ENCODE measurements around the gene TMEM98.

The TMEM98 gene

DNA sequence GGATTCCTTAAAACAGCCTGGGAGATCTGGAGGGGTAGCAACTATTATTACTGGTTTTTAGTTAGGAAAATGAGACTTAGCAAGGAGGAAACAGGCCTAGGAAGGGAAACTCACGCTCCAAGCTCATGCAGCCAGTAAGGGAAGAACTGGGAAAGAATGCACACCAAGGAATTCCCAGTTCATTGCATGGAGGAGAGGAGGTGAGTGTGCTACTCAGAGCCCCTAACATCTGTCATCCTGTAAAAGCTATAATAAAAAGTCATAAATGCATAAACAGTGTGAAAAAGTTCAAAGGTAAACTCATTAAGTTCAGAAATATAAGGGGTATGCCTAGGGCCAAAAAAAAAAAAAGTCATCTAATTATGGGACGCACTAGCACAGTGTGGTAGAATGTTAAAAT is 25.9 kb downstream of the TMEM98 start:
- TF ChIP-seq, protein P1, sequence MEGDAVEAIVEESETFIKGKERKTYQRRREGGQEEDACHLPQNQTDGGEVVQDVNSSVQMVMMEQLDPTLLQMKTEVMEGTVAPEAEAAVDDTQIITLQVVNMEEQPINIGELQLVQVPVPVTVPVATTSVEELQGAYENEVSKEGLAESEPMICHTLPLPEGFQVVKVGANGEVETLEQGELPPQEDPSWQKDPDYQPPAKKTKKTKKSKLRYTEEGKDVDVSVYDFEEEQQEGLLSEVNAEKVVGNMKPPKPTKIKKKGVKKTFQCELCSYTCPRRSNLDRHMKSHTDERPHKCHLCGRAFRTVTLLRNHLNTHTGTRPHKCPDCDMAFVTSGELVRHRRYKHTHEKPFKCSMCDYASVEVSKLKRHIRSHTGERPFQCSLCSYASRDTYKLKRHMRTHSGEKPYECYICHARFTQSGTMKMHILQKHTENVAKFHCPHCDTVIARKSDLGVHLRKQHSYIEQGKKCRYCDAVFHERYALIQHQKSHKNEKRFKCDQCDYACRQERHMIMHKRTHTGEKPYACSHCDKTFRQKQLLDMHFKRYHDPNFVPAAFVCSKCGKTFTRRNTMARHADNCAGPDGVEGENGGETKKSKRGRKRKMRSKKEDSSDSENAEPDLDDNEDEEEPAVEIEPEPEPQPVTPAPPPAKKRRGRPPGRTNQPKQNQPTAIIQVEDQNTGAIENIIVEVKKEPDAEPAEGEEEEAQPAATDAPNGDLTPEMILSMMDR (IDR thresholded peaks at IDR 0.05), result no peak

DNA sequence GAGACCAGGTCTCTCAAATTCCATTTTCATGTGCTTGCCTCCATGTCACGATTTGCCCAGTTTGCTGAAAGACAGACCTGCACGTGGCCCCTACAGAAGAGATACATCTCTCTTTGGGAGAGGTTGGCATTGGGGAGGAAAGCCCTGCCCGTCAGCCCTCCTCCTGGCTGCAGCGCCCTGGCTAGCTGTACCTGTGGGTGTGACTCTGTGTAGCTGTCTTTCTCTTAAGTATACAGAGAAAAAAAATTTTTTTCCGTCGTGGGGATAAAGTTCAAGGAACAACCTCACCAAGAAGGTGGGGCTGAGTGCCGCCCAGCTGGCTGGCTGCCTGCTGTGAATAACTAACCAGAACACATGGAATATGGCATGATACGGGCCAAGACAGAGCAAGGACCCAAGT is 26.5 kb downstream of the TMEM98 start:
- TF ChIP-seq, protein P1 (IDR thresholded peaks at IDR 0.05), result no peak

DNA sequence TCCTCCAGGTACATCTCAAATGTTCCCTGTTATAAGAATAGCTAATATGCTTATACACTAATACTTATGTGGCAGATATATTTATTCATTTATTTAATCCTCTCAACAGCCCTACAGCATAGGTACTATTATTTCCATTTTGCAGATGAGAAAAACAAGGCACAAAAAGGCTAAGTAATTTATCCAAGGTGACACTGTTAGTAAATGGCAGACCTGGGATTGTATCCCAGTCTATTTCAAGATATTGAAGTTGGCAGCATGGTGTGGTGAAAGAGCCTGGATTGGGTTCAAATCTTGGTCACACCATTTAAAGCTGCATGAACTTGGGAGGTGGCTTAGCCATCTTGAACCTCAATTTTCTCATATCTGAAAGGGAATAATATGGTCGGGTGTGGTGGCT is 27.2 kb downstream of the TMEM98 start:
- TF ChIP-seq, protein P1 (IDR thresholded peaks at IDR 0.05), result no peak

DNA sequence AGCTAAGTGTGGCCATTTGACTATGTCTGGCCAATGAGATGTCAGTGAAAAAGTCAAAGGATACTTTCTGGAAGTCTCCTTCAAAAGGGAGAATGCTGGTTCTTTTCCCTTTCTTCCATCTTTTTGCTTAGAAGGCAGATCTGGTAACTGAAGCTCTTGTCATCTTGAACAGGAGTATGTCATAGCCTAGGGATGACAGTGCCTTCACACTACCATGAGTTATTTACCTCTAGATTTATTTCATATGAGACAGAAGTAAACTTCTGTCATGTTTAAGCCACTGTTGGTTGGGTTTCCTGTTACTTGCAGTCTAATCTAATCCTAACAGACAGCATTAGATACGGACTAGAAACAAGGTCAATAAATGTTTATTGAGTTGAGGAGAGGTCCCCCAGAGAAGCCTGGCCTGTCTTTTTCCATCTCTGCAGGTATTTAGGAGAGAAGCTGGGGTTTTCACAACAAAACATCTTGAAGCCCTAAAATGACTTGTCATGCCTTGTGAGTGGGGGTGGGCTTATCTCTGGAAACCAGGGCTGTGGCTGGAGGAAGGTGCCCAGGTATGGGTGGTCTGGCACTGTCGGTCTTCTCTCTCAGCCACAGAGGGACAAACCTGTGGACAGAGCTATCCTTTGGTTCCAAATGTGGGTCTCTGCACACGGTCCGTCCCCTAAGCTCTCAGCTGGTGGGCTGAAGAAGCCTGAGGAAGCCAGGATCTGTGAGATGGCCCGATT is 28.5 kb downstream of the TMEM98 start:
- TF ChIP-seq, protein P1 (IDR thresholded peaks at IDR 0.05), result no peak

DNA sequence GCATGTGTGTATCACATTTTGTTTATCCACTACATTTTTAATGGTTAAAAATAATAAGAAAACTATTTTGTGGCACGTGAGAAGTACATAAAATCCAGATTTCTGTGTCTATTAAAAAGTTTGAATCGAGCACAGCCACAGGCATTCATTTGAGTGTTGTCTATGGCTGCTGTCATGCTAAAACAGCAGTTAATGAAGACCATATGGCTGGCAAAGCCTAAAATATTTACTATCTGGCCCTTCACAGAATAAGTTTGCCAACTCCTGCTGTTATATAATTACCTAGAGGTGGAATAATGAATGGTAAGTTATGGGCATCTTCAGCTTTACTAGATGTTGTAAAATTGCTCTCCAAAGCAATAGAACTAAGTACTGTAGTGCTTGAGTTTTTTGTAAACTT is 30.5 kb downstream of the TMEM98 start:
- TF ChIP-seq, protein P1 (IDR thresholded peaks at IDR 0.05), result no peak

DNA sequence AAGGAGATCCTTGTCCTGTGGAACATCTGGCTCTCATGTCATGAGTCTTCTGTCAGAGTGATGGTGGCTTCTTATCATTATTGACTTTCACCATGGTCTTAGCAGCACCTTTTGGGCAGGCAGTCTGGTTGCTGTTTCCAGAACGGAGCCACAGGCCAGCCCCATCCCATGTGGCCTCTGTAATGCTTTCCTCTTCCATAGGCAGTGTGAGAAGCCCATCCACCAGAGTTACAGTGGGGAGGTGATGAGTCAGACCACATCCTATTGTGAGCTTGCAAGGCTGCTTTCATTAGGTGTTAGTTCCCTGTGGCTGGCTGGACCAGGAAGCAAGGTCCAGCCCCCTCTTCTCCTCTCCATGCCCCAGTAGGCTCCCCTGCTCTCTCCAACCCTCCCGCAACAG is 32.9 kb downstream of the TMEM98 start:
- TF ChIP-seq, protein P1 (IDR thresholded peaks at IDR 0.05), result no peak

DNA sequence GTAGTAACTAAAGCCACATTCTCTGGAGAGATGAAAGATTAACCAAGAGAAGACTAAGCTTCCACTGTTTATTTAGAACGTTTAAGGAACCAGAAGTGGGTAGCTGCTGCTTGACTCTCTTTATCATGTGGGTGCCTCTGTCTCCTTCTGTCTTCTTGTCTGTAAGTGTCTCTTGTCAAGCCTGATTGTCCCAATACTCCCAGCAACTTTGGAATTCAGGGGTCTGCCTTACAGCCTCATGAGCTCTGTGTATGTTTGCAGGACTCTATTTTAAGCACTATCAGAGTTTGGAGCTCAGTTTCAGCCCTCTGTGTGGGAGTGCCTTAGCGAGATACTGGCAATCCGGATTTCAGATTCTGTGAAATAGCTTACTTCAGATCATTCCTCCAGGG is 34.4 kb downstream of the TMEM98 start:
- TF ChIP-seq, protein P1 (IDR thresholded peaks at IDR 0.05), result no peak

DNA sequence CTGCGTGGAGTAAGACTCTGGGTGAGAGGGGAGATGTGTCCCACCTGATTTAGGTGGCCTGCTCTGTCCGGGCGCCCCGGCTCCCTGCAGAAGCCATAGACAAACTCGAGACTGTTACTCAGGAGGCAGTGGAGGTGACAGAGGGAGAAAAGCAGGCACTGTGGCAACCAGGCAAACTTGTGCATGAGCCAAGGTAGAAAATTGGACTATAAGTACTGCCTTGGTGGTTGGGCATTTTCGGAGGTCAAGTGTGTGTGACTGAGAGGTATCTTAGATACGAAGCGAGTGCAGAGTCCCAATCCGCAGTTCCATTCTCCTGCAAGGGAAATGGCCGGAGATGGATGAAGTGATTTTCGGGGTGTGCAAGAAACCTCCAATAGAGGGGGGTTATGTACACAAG is 36.6 kb downstream of the TMEM98 start:
- TF ChIP-seq, protein P1 (IDR thresholded peaks at IDR 0.05), result no peak
